HepG2 (cell line): ENCODE results near the gene GALNT5. TPM values are rescaled to one million over a fixed set of nuclear protein-coding genes. Genes with fewer than 3 reads are reported as not detected.

Experiments used
- ATAC-seq: fragments of 200-7000 bp; cut with Tn5 transposase; 3 replicates; pipeline ENCODE4 v1.9.1; 2020; ENCODE audit warnings: mild to moderate bottlenecking, moderate library complexity
- BruUV-seq: library from RNA; stranded (reverse); fragments of 400-500 nt; replicated peaks from 2 replicates; lab custom pipeline; 2021; lab: Mats Ljungman, UMichigan
- CTCF ChIA-PET: fragments of 300-600 bp; formaldehyde crosslinking; extraction: SDS; loops from one replicate; lab custom pipeline; 2021; ENCODE audit warnings: low total read pairs, inconsistent platforms, low intra/inter-chr PET ratio; lab: Yijun Ruan, JAX
- POLR2A ChIA-PET: fragments of 350-600 bp; sonication (Branson Sonifier 250); formaldehyde crosslinking; loops from one replicate; lab custom pipeline; 2020; ENCODE audit warnings: antibody characterized with exemption, inconsistent platforms; lab: Yijun Ruan, JAX
- DNase-seq: peaks from one replicate; pipeline ENCODE4 v3.0.0-alpha.2; 2015; ENCODE audit warnings: low spot score
- FAIRE-seq: peaks from 3 replicates; lab custom pipeline; 2011; peaks lifted over from hg19 to GRCh38; lab: Jason Lieb, UNC
- H2AFZ ChIP-seq: one replicate; pipeline ENCODE4 v1.6.1; 2011; ENCODE audit warnings: low read length, inconsistent platforms
- H3K27ac ChIP-seq: fragments of 300-600 bp; 3 replicates; pipeline ENCODE4 v1.8.0; 2011; ENCODE audit warnings: mixed run types, mild to moderate bottlenecking, mixed read lengths, low read length, inconsistent platforms; ENCODE audit not compliant: insufficient read depth; ENCODE audit errors: extremely low read length
- H3K27me3 ChIP-seq, 2 experiments: fragments of 200-600 bp in 1 of 2; 2 replicates in 1 of 2; 3 replicates in 1 of 2; pipeline versions ENCODE4 v1.6.0 to v1.8.0; 2011; ENCODE audit warnings: low read length in 2 of 2, mild to moderate bottlenecking in 2 of 2, moderate library complexity in 2 of 2, inconsistent platforms in 1 of 2; ENCODE audit not compliant: insufficient read depth in 2 of 2, control insufficient read depth in 1 of 2
- H3K36me3 ChIP-seq, 2 experiments: fragments of 200-600 bp in 1 of 2; replicated peaks in 1 of 2; 2 replicates in 1 of 2; 3 replicates in 1 of 2; pipeline versions ENCODE4 v1.5.1 to v1.8.0; 2011; ENCODE audit warnings: low read length in 2 of 2, inconsistent platforms in 1 of 2; ENCODE audit not compliant: insufficient read depth in 2 of 2, control insufficient read depth in 1 of 2
- H3K4me1 ChIP-seq: 2 replicates; pipeline ENCODE4 v1.5.1; 2012; ENCODE audit warnings: low read length, inconsistent platforms; ENCODE audit not compliant: insufficient read depth
- H3K4me2 ChIP-seq: 2 replicates; pipeline ENCODE4 v1.6.0; 2011; ENCODE audit warnings: low read depth, low read length, inconsistent platforms
- H3K4me3 ChIP-seq, 3 experiments: fragments of 200-600 bp in 1 of 3; sonication (generic), shearing (Covaris generic) in 1 of 3; replicated peaks in 1 of 3; 2 replicates each; pipeline ENCODE4 v1.5.1; 2011 to 2016; ENCODE audit warnings: low read length in 3 of 3, inconsistent platforms in 2 of 3, low read depth in 2 of 3, mild to moderate bottlenecking in 2 of 3, control low read depth in 1 of 3, mixed read lengths in 1 of 3; ENCODE audit not compliant: insufficient read depth in 1 of 3
- H3K79me2 ChIP-seq: one replicate; pipeline ENCODE4 v1.6.1; 2011; ENCODE audit warnings: low read length, inconsistent platforms; ENCODE audit not compliant: insufficient read depth
- H3K9ac ChIP-seq: 2 replicates; pipeline ENCODE4 v1.6.0; 2011; ENCODE audit warnings: mild to moderate bottlenecking, low read depth, low read length, inconsistent platforms; ENCODE audit not compliant: insufficient read depth
- H3K9me3 ChIP-seq: 2 replicates; pipeline ENCODE4 v1.5.1; 2012; ENCODE audit warnings: mild to moderate bottlenecking, low read length
- H4K20me1 ChIP-seq: 2 replicates; pipeline ENCODE4 v1.6.0; 2011; ENCODE audit warnings: inconsistent platforms, mild to moderate bottlenecking, low read length, moderate library complexity; ENCODE audit not compliant: insufficient read depth
- ATRX ChIP-seq: sonication (generic); formaldehyde crosslinking; IDR thresholded peaks from 2 replicates; pipeline ENCODE4 v1.4.0; 2020; ENCODE audit warnings: missing genetic modification reagents, borderline replicate concordance
- CBX1 ChIP-seq: IDR thresholded peaks from one replicate; pipeline ENCODE4 v1.6.1; 2016; ENCODE audit warnings: antibody characterized with exemption, low read depth
- HNRNPK ChIP-seq: fragments of 200-400 bp; formaldehyde crosslinking; IDR thresholded peaks from 2 replicates; pipeline ENCODE4 v1.6.1; 2018; ENCODE audit warnings: low read length, low read depth, moderate library complexity, mild to moderate bottlenecking; ENCODE audit not compliant: poor library complexity, severe bottlenecking
- KDM2A ChIP-seq: sonication (generic); formaldehyde crosslinking; IDR thresholded peaks from 2 replicates; pipeline ENCODE4 v1.4.0; 2020; ENCODE audit warnings: low read depth, missing genetic modification reagents, borderline replicate concordance
- MTA1 ChIP-seq: sonication (generic); formaldehyde crosslinking; IDR thresholded peaks from 2 replicates; pipeline ENCODE4 v1.4.0; 2020; ENCODE audit warnings: missing genetic modification reagents, mild to moderate bottlenecking, borderline replicate concordance
- RAD51 ChIP-seq: fragments of 450-650 bp; IDR thresholded peaks from 2 replicates; pipeline ENCODE4 v1.6.1; 2016; ENCODE audit warnings: borderline replicate concordance
- ZNF20 ChIP-seq: sonication (generic); formaldehyde crosslinking; IDR thresholded peaks from 2 replicates; pipeline ENCODE4 v1.4.0; 2020; ENCODE audit warnings: mild to moderate bottlenecking, moderate library complexity, missing genetic modification reagents
- ZNF264 ChIP-seq: sonication (generic); formaldehyde crosslinking; IDR thresholded peaks from 2 replicates; pipeline ENCODE4 v1.4.0; 2020; ENCODE audit warnings: missing genetic modification reagents
- ZNF282 ChIP-seq: fragments of 450-650 bp; IDR thresholded peaks from 2 replicates; pipeline ENCODE4 v1.6.1; 2018; ENCODE audit not compliant: partially characterized antibody
- ZNF383 ChIP-seq: sonication (generic); formaldehyde crosslinking; IDR thresholded peaks from 2 replicates; pipeline ENCODE4 v1.4.0; 2020; ENCODE audit warnings: missing genetic modification reagents, mild to moderate bottlenecking, borderline replicate concordance
- ZNF580 ChIP-seq: IDR thresholded peaks from 2 replicates; pipeline ENCODE4 v1.6.1; 2016; ENCODE audit warnings: low read depth, borderline replicate concordance
- ZNF710 ChIP-seq: sonication (generic); formaldehyde crosslinking; IDR thresholded peaks from 2 replicates; pipeline ENCODE4 v1.5.0; 2020; ENCODE audit warnings: mild to moderate bottlenecking, missing genetic modification reagents, borderline replicate concordance
- ZNF766 ChIP-seq: sonication (generic); formaldehyde crosslinking; IDR thresholded peaks from 2 replicates; pipeline ENCODE4 v1.5.0; 2020; ENCODE audit warnings: missing genetic modification reagents, borderline replicate concordance
- WGBS: methylation state at CpG from one replicate; pipeline ENCODE4 v1.1.6; 2017; ENCODE audit warnings: low lambda C conversion rate; 5-methylcytosine and 5-hydroxymethylcytosine counted together
- in situ Hi-C: cut with HindIII; loops from 2 replicates; pipeline ENCODE4 v1.10.0; 2017; ENCODE audit warnings: low pct_unique_long_range_greater_than_20kb; ENCODE audit not compliant: extremely low pct_ligation_motif_present
- intact Hi-C: fragments of 100-400 bp; cut with micrococcal nuclease; formaldehyde crosslinking; loops from one replicate; pipeline ENCODE4 v1.10.0; 2022; ENCODE audit not compliant: unreplicated experiment
- polyA plus RNA-seq, 8 experiments: library from polyadenylated mRNA; depleted of rRNA in 3 of 8; stranded (reverse) in 7 of 8; unstranded in 1 of 8; fragments of >200 nt; fragmentation: Illumina TruSeq in 4 of 8; extraction: Trizol in 4 of 8; gene quantifications; 2 replicates each; pipeline versions ENCODE4 v1.2.1 to v1.2.3, GENCODE V29; 2011 to 2016; ENCODE audit warnings: low read depth in 4 of 8, missing spikeins in 1 of 8, mixed read lengths in 1 of 8; ENCODE audit not compliant: insufficient read depth in 1 of 8
- total RNA-seq, 5 experiments: library from RNA; depleted of rRNA; stranded (reverse); fragments of >200 nt; fragmentation: Illumina TruSeq; extraction: Trizol; gene quantifications; 2 replicates each; pipeline ENCODE4 v1.2.3, GENCODE V29; 2016; ENCODE audit warnings: low read depth in 1 of 5
- TF ChIP-seq, protein P1 (sequence below), 2 experiments: sonication (generic) in 1 of 2; formaldehyde crosslinking in 1 of 2; IDR thresholded peaks; 2 replicates each; pipeline versions ENCODE4 v1.5.1 to v1.6.1; 2011 to 2020; ENCODE audit warnings: borderline replicate concordance in 1 of 2, low read depth in 1 of 2, low read length in 1 of 2, mild to moderate bottlenecking in 1 of 2, missing genetic modification reagents in 1 of 2, moderate library complexity in 1 of 2
- TF ChIP-seq, protein P2 (sequence below): sonication (generic); formaldehyde crosslinking; IDR thresholded peaks from 2 replicates; pipeline ENCODE4 v1.5.0; 2020; ENCODE audit warnings: missing genetic modification reagents

GALNT5 gene
- total and polyA plus RNA-seq, 2 of the 13 experiments (the other 11 are each of a cell fraction or from before 2014, with no cell fraction given), result not detected

- Histone ChIP-seq H3K27ac (no peak overlapping the region), H4K20me1 (no peaks in the 10 kb centered on the region), H3K4me2 (no peak overlapping the region), H2AFZ (no peak overlapping the region), H3K27me3 (no peaks in the 10 kb centered on the region), H3K9ac (no peak overlapping the region), H3K4me3 (no peak overlapping the region), H3K4me1 (0 out of 2 replicates have a peak, but pooled peaks cover 11% of the 10 kb centered on the region), H3K36me3 (no peaks in the 10 kb centered on the region), H3K79me2 (no peaks in the 10 kb centered on the region), H3K9me3 (peaks cover 28% of the 10 kb centered on the region)
- WGBS, result 18% methylated on average over 2 of the region's 2 CpGs
- BruUV-seq, result no TSS peak
- in situ Hi-C loops (no loop called here), intact Hi-C loops (no loop called here)
- ChIA-PET POLR2A (no interaction called here), CTCF (no interaction called here)
- no peak for TF ChIP-seq CBX1
- no peak for TF ChIP-seq ZNF580 (CRISPR knock-in tag)
- TF ChIP-seq MTA1 (CRISPR knock-in tag), result no peak
- no peak for TF ChIP-seq KDM2A (CRISPR knock-in tag)
- TF ChIP-seq, protein P1, sequence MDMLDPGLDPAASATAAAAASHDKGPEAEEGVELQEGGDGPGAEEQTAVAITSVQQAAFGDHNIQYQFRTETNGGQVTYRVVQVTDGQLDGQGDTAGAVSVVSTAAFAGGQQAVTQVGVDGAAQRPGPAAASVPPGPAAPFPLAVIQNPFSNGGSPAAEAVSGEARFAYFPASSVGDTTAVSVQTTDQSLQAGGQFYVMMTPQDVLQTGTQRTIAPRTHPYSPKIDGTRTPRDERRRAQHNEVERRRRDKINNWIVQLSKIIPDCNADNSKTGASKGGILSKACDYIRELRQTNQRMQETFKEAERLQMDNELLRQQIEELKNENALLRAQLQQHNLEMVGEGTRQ (IDR thresholded peaks at IDR 0.05; ENCODE audit: low read depth, low read length), result 0 out of 2 replicates have a peak, but pooled peaks have one; percentile 32
- TF ChIP-seq, protein P1 (CRISPR knock-in tag; IDR thresholded peaks at IDR 0.05; ENCODE audit: borderline replicate concordance), result no peak
- no peak for TF ChIP-seq ZNF766 (CRISPR knock-in tag)
- no peak for TF ChIP-seq ZNF264
- TF ChIP-seq, protein P2, sequence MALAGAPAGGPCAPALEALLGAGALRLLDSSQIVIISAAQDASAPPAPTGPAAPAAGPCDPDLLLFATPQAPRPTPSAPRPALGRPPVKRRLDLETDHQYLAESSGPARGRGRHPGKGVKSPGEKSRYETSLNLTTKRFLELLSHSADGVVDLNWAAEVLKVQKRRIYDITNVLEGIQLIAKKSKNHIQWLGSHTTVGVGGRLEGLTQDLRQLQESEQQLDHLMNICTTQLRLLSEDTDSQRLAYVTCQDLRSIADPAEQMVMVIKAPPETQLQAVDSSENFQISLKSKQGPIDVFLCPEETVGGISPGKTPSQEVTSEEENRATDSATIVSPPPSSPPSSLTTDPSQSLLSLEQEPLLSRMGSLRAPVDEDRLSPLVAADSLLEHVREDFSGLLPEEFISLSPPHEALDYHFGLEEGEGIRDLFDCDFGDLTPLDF (CRISPR knock-in tag), result no peak
- TF ChIP-seq ATRX (CRISPR knock-in tag), result no peak
- no peak for TF ChIP-seq ZNF383 (CRISPR knock-in tag)
- peak; percentile 70 for TF ChIP-seq RAD51
- TF ChIP-seq ZNF20 (CRISPR knock-in tag), result no peak
- TF ChIP-seq ZNF710, result no peak
- TF ChIP-seq ZNF282, result no peak
- TF ChIP-seq HNRNPK, result no peak
- FAIRE-seq (no peak), DNase-seq (no peak), ATAC-seq (no peak)
Measured at GRCh38 chr2:157363612-157364101, 106.2 kb downstream of the GALNT5 start.
